Activated CD8-positive, alpha-beta T cell treated with anti-CD3 and anti-CD28 coated beads, Interleukin-2, amount 10 ng/mL, durations not matched to agents 7 days and 5 days (primary cell): ENCODE results near the gene CREB3L2. TPM values are rescaled to one million over a fixed set of nuclear protein-coding genes. Genes with fewer than 3 reads are reported as not detected.
A peak's percentile ranks its signal among the peaks of the same experiment; 100 is the strongest.

Experiments
- ATAC-seq: fragments of 150-1000 bp; cut with Tn5 transposase; one replicate; pipeline ENCODE4 v1.10.0; 2021; ENCODE audit warnings: moderate library complexity
- CTCF ChIA-PET: fragments of 350-600 bp; sonication (Branson Sonifier 250); formaldehyde crosslinking; loops from one replicate; lab custom pipeline; 2021; ENCODE audit warnings: antibody characterized with exemption; lab: Charles Lee
- POLR2A ChIA-PET: fragments of 350-600 bp; sonication (Branson Sonifier 250); formaldehyde crosslinking; loops from one replicate; lab custom pipeline; 2021; ENCODE audit warnings: antibody characterized with exemption; lab: Charles Lee
- DNase-seq: peaks from one replicate; pipeline ENCODE4 v3.0.0-alpha.2; 2020
- H3K27ac Mint-ChIP-seq: one replicate; pipeline ENCODE4 v1.8.0; 2021; ENCODE audit warnings: mild to moderate bottlenecking, mixed read lengths
- H3K27me3 Mint-ChIP-seq: one replicate; pipeline ENCODE4 v1.8.0; 2021; ENCODE audit warnings: low read depth, mixed read lengths
- H3K36me3 Mint-ChIP-seq: one replicate; pipeline ENCODE4 v1.8.0; 2021; ENCODE audit warnings: low read depth, mixed read lengths
- H3K4me1 Mint-ChIP-seq: one replicate; pipeline ENCODE4 v1.8.0; 2021; ENCODE audit warnings: low read depth, mixed read lengths
- H3K4me3 Mint-ChIP-seq: one replicate; pipeline ENCODE4 v1.8.0; 2021; ENCODE audit warnings: mild to moderate bottlenecking, mixed read lengths
- H3K9me3 Mint-ChIP-seq: one replicate; pipeline ENCODE4 v1.8.0; 2022; ENCODE audit warnings: mixed read lengths; ENCODE audit not compliant: insufficient read depth
- total RNA-seq, 2 experiments: library from RNA; stranded (reverse); gene quantifications; one replicate each; pipeline ENCODE4 v1.2.3, GENCODE V29; 2021

The CREB3L2 gene
- total RNA-seq, 2 experiments from 2014 or later = 24.7 to 25.9 TPM

GRCh38 chr7:137948845-137949330 is 53.0 kb downstream of the CREB3L2 start:
- ChIA-PET POLR2A (interaction anchor here (1.1 kb wide), 1 partner anchor 28 kb away, joined by 4 read pairs; no protein-coding TSS in a partner anchor), CTCF (no interaction called here)
- Mint-ChIP-seq H3K27ac (no peak overlapping the region), H3K4me3 (no peak overlapping the region), H3K27me3 (no peaks in the 10 kb centered on the region), H3K4me1 (peaks cover 11% of the 10 kb centered on the region), H3K36me3 (no peaks in the 10 kb centered on the region), H3K9me3 (no peaks in the 10 kb centered on the region)
- DNase-seq = no peak
- ATAC-seq = no peak

- no peaks in the 10 kb centered on the region for H3K9me3 Mint-ChIP-seq
Observed at GRCh38 chr7:137948083-137948844, 53.6 kb downstream of the CREB3L2 start.

GRCh38 chr7:137947046-137947445 is 54.8 kb downstream of the CREB3L2 start:
- Mint-ChIP-seq H3K36me3 (no peaks in the 10 kb centered on the region), H3K4me1 (peaks cover 11% of the 10 kb centered on the region), H3K27ac (no peak overlapping the region), H3K27me3 (no peaks in the 10 kb centered on the region), H3K4me3 (no peak overlapping the region), H3K9me3 (no peaks in the 10 kb centered on the region)
- DNase-seq (no peak), ATAC-seq (no peak)
- POLR2A ChIA-PET = no interaction called here
- CTCF ChIA-PET = interaction anchor here (0.7 kb wide), 1 partner anchor 167 kb away, joined by 3 read pairs; no protein-coding TSS in a partner anchor

More at GRCh38 chr7:137948083-137948844, 53.6 kb downstream of the CREB3L2 start:
- Mint-ChIP-seq H3K27ac (no peak overlapping the region), H3K36me3 (no peaks in the 10 kb centered on the region), H3K4me3 (no peak overlapping the region), H3K4me1 (peaks cover 11% of the 10 kb centered on the region), H3K27me3 (no peaks in the 10 kb centered on the region)
- ChIA-PET CTCF (no interaction called here), POLR2A (interaction anchor here (0.6 to 1.1 kb wide), 2 partner anchors 24 to 27 kb away, joined by 4 read pairs; no protein-coding TSS in a partner anchor)
- DNase-seq (no peak), ATAC-seq (no peak)

- H3K27ac Mint-ChIP-seq = no peak overlapping the region
Observed at GRCh38 chr7:137946011-137946410, 55.9 kb downstream of the CREB3L2 start.

GRCh38 chr7:137944168-137944567 is 57.7 kb downstream of the CREB3L2 start:
- ChIA-PET CTCF (no interaction called here), POLR2A (no interaction called here)
- H3K4me3 Mint-ChIP-seq = no peak overlapping the region
- no peaks in the 10 kb centered on the region for H3K4me1 Mint-ChIP-seq
- no peaks in the 10 kb centered on the region for H3K9me3 Mint-ChIP-seq
- peaks cover 2% of the 10 kb centered on the region for H3K36me3 Mint-ChIP-seq
- H3K27me3 Mint-ChIP-seq = no peaks in the 10 kb centered on the region
- no peak overlapping the region for H3K27ac Mint-ChIP-seq
- ATAC-seq = no peak
- DNase-seq = no peak

More at GRCh38 chr7:137946011-137946410, 55.9 kb downstream of the CREB3L2 start:
- CTCF ChIA-PET = no interaction called here
- peaks cover 2% of the 10 kb centered on the region for H3K36me3 Mint-ChIP-seq
- H3K27me3 Mint-ChIP-seq = no peaks in the 10 kb centered on the region
- ATAC-seq = no peak
- H3K4me3 Mint-ChIP-seq = no peak overlapping the region
- POLR2A ChIA-PET = no interaction called here
- DNase-seq = no peak
- H3K4me1 Mint-ChIP-seq = peaks cover 11% of the 10 kb centered on the region
- H3K9me3 Mint-ChIP-seq = no peaks in the 10 kb centered on the region

- Mint-ChIP-seq H3K4me1 (no peaks in the 10 kb centered on the region), H3K27ac (no peak overlapping the region), H3K4me3 (no peak overlapping the region), H3K27me3 (no peaks in the 10 kb centered on the region), H3K36me3 (peaks cover 2% of the 10 kb centered on the region), H3K9me3 (no peaks in the 10 kb centered on the region)
- no peak for ATAC-seq
- no peak for DNase-seq
- ChIA-PET POLR2A (no interaction called here), CTCF (no interaction called here)
Observed at GRCh38 chr7:137943132-137943551, 58.7 kb downstream of the CREB3L2 start.

- H3K9me3 Mint-ChIP-seq = no peaks in the 10 kb centered on the region
- no peaks in the 10 kb centered on the region for H3K27me3 Mint-ChIP-seq
- no peaks in the 10 kb centered on the region for H3K4me1 Mint-ChIP-seq
- ChIA-PET CTCF (no interaction called here), POLR2A (no interaction called here)
- no peak overlapping the region for H3K27ac Mint-ChIP-seq
- DNase-seq (no peak), ATAC-seq (no peak)
- peaks cover 2% of the 10 kb centered on the region for H3K36me3 Mint-ChIP-seq
- H3K4me3 Mint-ChIP-seq = no peak overlapping the region
Observed at GRCh38 chr7:137942484-137943115, 59.3 kb downstream of the CREB3L2 start.

- no peaks in the 10 kb centered on the region for H3K27me3 Mint-ChIP-seq
- CTCF ChIA-PET = interaction anchor here (1.3 kb wide), 1 partner anchor 63 kb away, joined by 7 read pairs; no protein-coding TSS in a partner anchor
Observed at GRCh38 chr7:137940656-137941518, 61.0 kb downstream of the CREB3L2 start.

GRCh38 chr7:137940218-137940617 is 61.7 kb downstream of the CREB3L2 start:
- Mint-ChIP-seq H3K27me3 (no peaks in the 10 kb centered on the region), H3K9me3 (no peaks in the 10 kb centered on the region), H3K36me3 (peaks cover 4% of the 10 kb centered on the region), H3K4me1 (peaks cover 15% of the 10 kb centered on the region), H3K27ac (no peak overlapping the region), H3K4me3 (no peak overlapping the region)
- DNase-seq = no peak
- no peak for ATAC-seq
- ChIA-PET POLR2A (no interaction called here), CTCF (no interaction called here)

More at GRCh38 chr7:137940656-137941518, 61.0 kb downstream of the CREB3L2 start:
- DNase-seq = no peak
- ATAC-seq = no peak
- Mint-ChIP-seq H3K27ac (no peak overlapping the region), H3K4me3 (no peak overlapping the region), H3K9me3 (no peaks in the 10 kb centered on the region), H3K36me3 (peaks cover 2% of the 10 kb centered on the region), H3K4me1 (peaks cover 10% of the 10 kb centered on the region)
- POLR2A ChIA-PET = no interaction called here

- Mint-ChIP-seq H3K4me3 (no peak overlapping the region), H3K9me3 (no peaks in the 10 kb centered on the region), H3K27me3 (no peaks in the 10 kb centered on the region), H3K27ac (no peak overlapping the region), H3K36me3 (peaks cover 17% of the 10 kb centered on the region), H3K4me1 (peaks cover 34% of the 10 kb centered on the region)
- POLR2A ChIA-PET = no interaction called here
- ATAC-seq (no peak), DNase-seq (no peak)
- CTCF ChIA-PET = interaction anchor here (1.1 to 3.8 kb wide), 3 partner anchors 33 to 66 kb away, joined by 3 to 28 read pairs (median 3); partner anchors contain the start of gene CREB3L2
Observed at GRCh38 chr7:137937202-137937560, 64.7 kb downstream of the CREB3L2 start.

- peaks cover 34% of the 10 kb centered on the region for H3K4me1 Mint-ChIP-seq
- ATAC-seq (no peak), DNase-seq (no peak)
- ChIA-PET POLR2A (no interaction called here), CTCF (interaction anchor here (1.1 to 3.8 kb wide), 3 partner anchors 33 to 67 kb away, joined by 3 to 28 read pairs (median 3); partner anchors contain the start of gene CREB3L2)
- H3K4me3 Mint-ChIP-seq = no peak overlapping the region
- H3K27ac Mint-ChIP-seq = peak overlapping the region; percentile 84
- H3K27me3 Mint-ChIP-seq = no peaks in the 10 kb centered on the region
- H3K36me3 Mint-ChIP-seq = peaks cover 17% of the 10 kb centered on the region
- no peaks in the 10 kb centered on the region for H3K9me3 Mint-ChIP-seq
Observed at GRCh38 chr7:137936509-137937201, 65.2 kb downstream of the CREB3L2 start.
